H1 (cell line): ENCODE results near the gene PAQR4. TPM values are rescaled to one million over a fixed set of nuclear protein-coding genes. Genes with fewer than 3 reads are reported as not detected.

Source experiments
- CTCF ChIA-PET: fragments of 300-600 bp; sonication (Branson Sonifier 250); formaldehyde crosslinking; loops from one replicate; lab custom pipeline; 2021; ENCODE audit not compliant: partially characterized antibody; lab: Charles Lee
- POLR2A ChIA-PET: fragments of 300-600 bp; sonication (Branson Sonifier 250); formaldehyde crosslinking; loops from one replicate; lab custom pipeline; 2021; ENCODE audit warnings: inconsistent platforms; ENCODE audit not compliant: partially characterized antibody; lab: Charles Lee
- DNase-seq, 2 experiments: peaks; one replicate each; pipeline versions ENCODE4 v3.0.0 to v3.0.0-alpha.2; 2010 to 2022; ENCODE audit warnings: low spot score in 2 of 2, low read depth in 1 of 2, mixed read lengths in 1 of 2
- FAIRE-seq: peaks from 2 replicates; lab custom pipeline; 2011; peaks lifted over from hg19 to GRCh38; lab: Jason Lieb, UNC
- H2AFZ ChIP-seq: 2 replicates; pipeline ENCODE4 v1.8.1; 2012; ENCODE audit warnings: low read length, inconsistent platforms
- H2AK5ac ChIP-seq: 2 replicates; pipeline ENCODE4 v1.6.1; 2013; ENCODE audit warnings: low read depth, low read length
- H2BK120ac ChIP-seq: replicated peaks from 2 replicates; pipeline ENCODE3; 2013; ENCODE audit warnings: low read depth, low read length, inconsistent platforms
- H2BK12ac ChIP-seq: 2 replicates; pipeline ENCODE4 v1.6.1; 2013; ENCODE audit warnings: low read depth, low read length
- H2BK15ac ChIP-seq: 2 replicates; pipeline ENCODE4 v1.6.1; 2013; ENCODE audit warnings: low read length
- H2BK20ac ChIP-seq: 2 replicates; pipeline ENCODE4 v1.6.1; 2013; ENCODE audit warnings: low read length
- H2BK5ac ChIP-seq: 2 replicates; pipeline ENCODE4 v1.6.1; 2013; ENCODE audit warnings: low read depth, low read length
- H3K14ac ChIP-seq: 2 replicates; pipeline ENCODE4 v1.6.1; 2013; ENCODE audit warnings: inconsistent platforms; ENCODE audit not compliant: insufficient read length
- H3K18ac ChIP-seq: 2 replicates; pipeline ENCODE4 v1.6.1; 2013; ENCODE audit warnings: low read length; ENCODE audit errors: extremely low read depth
- H3K23ac ChIP-seq: 2 replicates; pipeline ENCODE4 v1.6.1; 2013; ENCODE audit warnings: inconsistent platforms; ENCODE audit not compliant: insufficient read length
- H3K23me2 ChIP-seq: 2 replicates; pipeline ENCODE4 v1.6.1; 2013; ENCODE audit warnings: low read depth, low read length
- H3K27ac ChIP-seq: 2 replicates; pipeline ENCODE4 v1.6.1; 2011; ENCODE audit warnings: low read depth, low read length, inconsistent platforms
- H3K27me3 ChIP-seq, 4 experiments: replicated peaks in 1 of 4; 1 replicate in 1 of 4; 2 replicates in 3 of 4; pipeline versions ENCODE4 v1.6.1 to v1.8.1; 2011 to 2013; ENCODE audit warnings: low read length in 3 of 4, mild to moderate bottlenecking in 3 of 4, inconsistent platforms in 2 of 4, mixed read lengths in 2 of 4, moderate library complexity in 1 of 4; ENCODE audit not compliant: control insufficient read depth in 3 of 4, insufficient read depth in 3 of 4; ENCODE audit errors: extremely low read depth in 1 of 4
- H3K36me3 ChIP-seq, 4 experiments: 2 replicates each; pipeline versions ENCODE4 v1.6.1 to v1.8.1; 2011 to 2013; ENCODE audit warnings: mild to moderate bottlenecking in 4 of 4, low read length in 3 of 4, moderate library complexity in 2 of 4, control low read depth in 1 of 4, inconsistent platforms in 1 of 4; ENCODE audit not compliant: insufficient read depth in 4 of 4, control insufficient read depth in 2 of 4
- H3K4ac ChIP-seq: replicated peaks from 2 replicates; pipeline ENCODE3; 2013; ENCODE audit warnings: low read length, low read depth, mixed read lengths, inconsistent platforms; ENCODE audit not compliant: insufficient read length
- H3K4me1 ChIP-seq, 4 experiments: replicated peaks in 1 of 4; 1 replicate in 1 of 4; 2 replicates in 3 of 4; pipeline versions ENCODE4 v1.6.1 to v1.8.1; 2011 to 2013; ENCODE audit warnings: low read length in 3 of 4, inconsistent platforms in 2 of 4, mixed read lengths in 1 of 4; ENCODE audit not compliant: insufficient read depth in 4 of 4, control insufficient read depth in 3 of 4
- H3K4me2 ChIP-seq, 2 experiments: 2 replicates each; pipeline versions ENCODE4 v1.6.1 to v1.8.1; 2011 to 2013; ENCODE audit warnings: low read depth in 2 of 2, low read length in 2 of 2, control low read depth in 1 of 2, inconsistent platforms in 1 of 2, mild to moderate bottlenecking in 1 of 2; ENCODE audit not compliant: insufficient read depth in 1 of 2
- H3K4me3 ChIP-seq, 4 experiments: fragments of 200-600, 300-600 bp in 1 of 4; sonication (generic), shearing (Covaris generic), sonication (Bioruptor Twin) in 1 of 4; 2 replicates each; pipeline versions ENCODE4 v1.5.1 to v1.8.1; 2011 to 2016; ENCODE audit warnings: low read length in 4 of 4, low read depth in 3 of 4, control low read depth in 2 of 4, inconsistent platforms in 2 of 4, mild to moderate bottlenecking in 2 of 4, mixed read lengths in 1 of 4, moderate library complexity in 1 of 4; ENCODE audit not compliant: insufficient read depth in 2 of 4; ENCODE audit errors: extremely low read depth in 1 of 4
- H3K56ac ChIP-seq: replicated peaks from 2 replicates; pipeline ENCODE3; 2013; ENCODE audit warnings: low read depth, mild to moderate bottlenecking, mixed read lengths, low read length, inconsistent platforms; ENCODE audit not compliant: insufficient read length
- H3K79me1 ChIP-seq: 2 replicates; pipeline ENCODE4 v1.6.1; 2013; ENCODE audit warnings: low read depth, low read length, control low read depth
- H3K79me2 ChIP-seq, 2 experiments: 2 replicates each; pipeline versions ENCODE4 v1.6.1 to v1.8.1; 2012 to 2013; ENCODE audit warnings: low read length in 2 of 2, mild to moderate bottlenecking in 2 of 2, inconsistent platforms in 1 of 2; ENCODE audit not compliant: insufficient read depth in 2 of 2, control insufficient read depth in 1 of 2
- H3K9ac ChIP-seq, 4 experiments: replicated peaks in 1 of 4; 1 replicate in 1 of 4; 2 replicates in 3 of 4; pipeline versions ENCODE4 v1.6.1 to v1.8.1; 2011 to 2013; ENCODE audit warnings: low read depth in 3 of 4, low read length in 3 of 4, control low read depth in 2 of 4, mild to moderate bottlenecking in 2 of 4, moderate library complexity in 2 of 4, inconsistent platforms in 1 of 4; ENCODE audit errors: extremely low read depth in 1 of 4
- H3K9me3 ChIP-seq, 2 experiments: 2 replicates each; pipeline versions ENCODE4 v1.6.1 to v1.8.1; 2012 to 2013; ENCODE audit warnings: mild to moderate bottlenecking in 2 of 2, moderate library complexity in 2 of 2, control low read depth in 1 of 2, inconsistent platforms in 1 of 2, low read depth in 1 of 2, low read length in 1 of 2, mixed read lengths in 1 of 2; ENCODE audit not compliant: insufficient read depth in 2 of 2
- H4K20me1 ChIP-seq, 2 experiments: replicated peaks in 1 of 2; 2 replicates each; pipeline versions ENCODE3 to v1.8.1; 2011 to 2013; ENCODE audit warnings: inconsistent platforms in 2 of 2, low read length in 2 of 2, mild to moderate bottlenecking in 1 of 2; ENCODE audit not compliant: insufficient read depth in 2 of 2, control insufficient read depth in 1 of 2
- H4K5ac ChIP-seq: 2 replicates; pipeline ENCODE4 v1.6.1; 2013; ENCODE audit warnings: low read length, low read depth, mixed read lengths, inconsistent platforms; ENCODE audit not compliant: insufficient read length
- H4K8ac ChIP-seq: 2 replicates; pipeline ENCODE4 v1.8.0; 2013; ENCODE audit warnings: mild to moderate bottlenecking, moderate library complexity, low read length, inconsistent platforms; ENCODE audit not compliant: insufficient read depth; ENCODE audit errors: extremely low read depth
- H4K91ac ChIP-seq: replicated peaks from 2 replicates; pipeline ENCODE3; 2013; ENCODE audit warnings: low read length, mixed read lengths, inconsistent platforms; ENCODE audit not compliant: insufficient read length
- HDAC6 ChIP-seq: IDR thresholded peaks from one replicate; pipeline ENCODE4 v1.7.1; 2012; ENCODE audit warnings: low read depth, mild to moderate bottlenecking, inconsistent platforms, low read length, moderate library complexity
- POLR2A ChIP-seq, 2 experiments: IDR thresholded peaks; 1 replicate in 1 of 2; 2 replicates in 1 of 2; pipeline ENCODE4 v1.6.1; 2011; ENCODE audit warnings: low read depth in 2 of 2, low read length in 2 of 2, mild to moderate bottlenecking in 2 of 2; ENCODE audit errors: control extremely low read depth in 1 of 2
- POLR2AphosphoS5 ChIP-seq: IDR thresholded peaks from 2 replicates; pipeline ENCODE4 v1.6.1; 2011; ENCODE audit warnings: low read depth, low read length
- SP4 ChIP-seq: IDR thresholded peaks from 2 replicates; pipeline ENCODE4 v1.6.1; 2012; ENCODE audit warnings: low read length, inconsistent platforms
- TBP ChIP-seq: IDR thresholded peaks from 2 replicates; pipeline ENCODE4 v1.6.1; 2011; ENCODE audit warnings: low read depth, low read length, improper control_type of control experiment
- WGBS, 2 experiments: shearing (Covaris generic) in 1 of 2; methylation state at CpG; one replicate each; pipeline versions ENCODE4 v1.1.6 to v1.1.7; 2013 to 2015; ENCODE audit warnings: low lambda C conversion rate in 2 of 2, mixed read lengths in 2 of 2, inconsistent platforms in 1 of 2, low coverage in 1 of 2, missing lambda C conversion rate in 1 of 2; ENCODE audit not compliant: insufficient replicate concordance in 2 of 2, insufficient coverage in 1 of 2, insufficient read length in 1 of 2; ENCODE audit errors: extremely low coverage in 1 of 2, missing lambda C conversion rate in 1 of 2; 5-methylcytosine and 5-hydroxymethylcytosine counted together
- polyA plus RNA-seq, 7 experiments: library from polyadenylated mRNA; depleted of rRNA in 3 of 7; stranded (reverse) in 5 of 7; unstranded in 2 of 7; fragments of >200 nt in 5 of 7; fragments of 200-250 nt in 2 of 7; gene quantifications; 1 replicate in 5 of 7; 2 replicates in 1 of 7; 4 replicates in 1 of 7; pipeline versions ENCODE4 v1.2.1 to v1.2.3, GENCODE V29; 2011 to 2013; ENCODE audit warnings: missing spikeins in 2 of 7, mixed read lengths in 2 of 7
- total RNA-seq: library from RNA; stranded (reverse); fragmentation: NEBNext Ultra II Directional; extraction: Animal tissue kit (Norgen Biotek cat#: 25700); gene quantifications from 2 replicates; pipeline ENCODE4 v1.2.1, GENCODE V29; 2021
- TF ChIP-seq, protein P1 (sequence below), 3 experiments: IDR thresholded peaks; 1 replicate in 2 of 3; 2 replicates in 1 of 3; pipeline versions ENCODE4 v1.5.1 to v1.6.1; 2011; ENCODE audit warnings: low read length in 3 of 3, mild to moderate bottlenecking in 3 of 3, inconsistent platforms in 2 of 3, low read depth in 1 of 3, moderate library complexity in 1 of 3; ENCODE audit not compliant: insufficient read depth in 1 of 3; ENCODE audit errors: control extremely low read depth in 1 of 3

Gene PAQR4
- total and polyA plus RNA-seq, 2 of the 8 experiments (the other 6 are each of a cell fraction or from before 2014, with no cell fraction given) = 28.2 to 34.6 TPM

DNA sequence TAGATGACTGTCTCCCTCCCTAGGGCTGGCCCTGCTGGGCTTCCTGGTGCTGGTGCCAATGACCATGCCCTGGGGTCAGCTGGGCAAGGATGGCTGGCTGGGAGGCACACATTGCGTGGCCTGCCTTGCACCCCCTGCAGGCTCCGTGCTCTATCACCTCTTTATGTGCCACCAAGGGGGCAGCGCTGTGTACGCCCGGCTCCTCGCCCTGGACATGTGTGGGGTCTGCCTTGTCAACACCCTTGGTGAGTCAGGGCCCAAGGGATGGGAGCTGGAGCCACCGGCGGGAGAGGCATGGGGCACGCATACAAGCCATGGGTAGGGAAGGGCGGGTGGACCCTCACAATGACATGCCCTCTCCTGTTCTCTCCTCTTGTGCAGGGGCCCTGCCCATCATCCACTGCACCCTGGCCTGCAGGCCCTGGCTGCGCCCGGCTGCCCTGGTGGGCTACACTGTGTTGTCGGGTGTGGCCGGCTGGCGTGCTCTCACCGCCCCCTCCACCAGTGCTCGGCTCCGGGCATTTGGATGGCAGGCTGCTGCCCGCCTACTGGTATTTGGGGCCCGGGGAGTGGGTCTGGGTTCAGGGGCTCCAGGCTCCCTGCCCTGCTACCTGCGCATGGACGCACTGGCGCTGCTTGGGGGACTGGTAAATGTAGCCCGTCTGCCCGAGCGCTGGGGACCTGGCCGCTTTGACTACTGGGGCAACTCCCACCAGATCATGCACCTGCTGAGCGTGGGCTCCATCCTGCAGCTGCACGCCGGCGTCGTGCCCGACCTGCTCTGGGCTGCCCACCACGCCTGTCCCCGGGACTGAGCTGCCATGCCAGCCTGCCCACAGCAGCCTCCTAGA is 2.2 kb downstream of the PAQR4 start:
- Histone ChIP-seq H3K4me3 (no peak overlapping the region; a peak in 1 of 8 replicates), H3K27me3 (peaks cover 15 to 24% (median 20%) of the 10 kb centered on the region in 4 experiments; a peak in 6 of 7 replicates), H2BK20ac (no peak overlapping the region), H4K5ac (no peak overlapping the region), H4K91ac (no peak overlapping the region), H3K18ac (no peak overlapping the region; the same call in 1 of the 2 replicates), H3K4me1 (peaks cover 0 to 27% (median 13%) of the 10 kb centered on the region in 4 experiments; a peak in 6 of 7 replicates), H4K8ac (no peak overlapping the region), H3K79me2 (peaks cover 0 to 2% of the 10 kb centered on the region in 2 experiments; a peak in 1 of 4 replicates), H2AK5ac (no peak overlapping the region), H2BK120ac (no peak overlapping the region), H3K23me2 (peaks cover 9% of the 10 kb centered on the region), H3K79me1 (peaks cover 13% of the 10 kb centered on the region), H2BK12ac (0 out of 2 replicates have a peak overlapping the region, but pooled peaks have one; percentile 17), H3K9me3 (no peaks in the 10 kb centered on the region), H3K36me3 (peaks cover 17 to 41% (median 27%) of the 10 kb centered on the region in 4 experiments), H3K23ac (no peak overlapping the region), H3K4me2 (peak overlapping the region in 1 of 2 experiments; percentile 81; a peak in 2 of 4 replicates), H2BK15ac (no peak overlapping the region), H3K4ac (no peak overlapping the region), H3K14ac (no peak overlapping the region), H4K20me1 (peaks cover 23 to 28% of the 10 kb centered on the region in 2 experiments), H2AFZ (no peak overlapping the region), H2BK5ac (0 out of 2 replicates have a peak overlapping the region, but pooled peaks have one; percentile 44), H3K27ac (no peak overlapping the region), H3K9ac (no peak overlapping the region), H3K56ac (no peak overlapping the region)
- FAIRE-seq (no peak), DNase-seq (no peak)
- peak; percentile 61; the same call in 1 of the 2 replicates for TF ChIP-seq POLR2AphosphoS5
- TF ChIP-seq, protein P1, sequence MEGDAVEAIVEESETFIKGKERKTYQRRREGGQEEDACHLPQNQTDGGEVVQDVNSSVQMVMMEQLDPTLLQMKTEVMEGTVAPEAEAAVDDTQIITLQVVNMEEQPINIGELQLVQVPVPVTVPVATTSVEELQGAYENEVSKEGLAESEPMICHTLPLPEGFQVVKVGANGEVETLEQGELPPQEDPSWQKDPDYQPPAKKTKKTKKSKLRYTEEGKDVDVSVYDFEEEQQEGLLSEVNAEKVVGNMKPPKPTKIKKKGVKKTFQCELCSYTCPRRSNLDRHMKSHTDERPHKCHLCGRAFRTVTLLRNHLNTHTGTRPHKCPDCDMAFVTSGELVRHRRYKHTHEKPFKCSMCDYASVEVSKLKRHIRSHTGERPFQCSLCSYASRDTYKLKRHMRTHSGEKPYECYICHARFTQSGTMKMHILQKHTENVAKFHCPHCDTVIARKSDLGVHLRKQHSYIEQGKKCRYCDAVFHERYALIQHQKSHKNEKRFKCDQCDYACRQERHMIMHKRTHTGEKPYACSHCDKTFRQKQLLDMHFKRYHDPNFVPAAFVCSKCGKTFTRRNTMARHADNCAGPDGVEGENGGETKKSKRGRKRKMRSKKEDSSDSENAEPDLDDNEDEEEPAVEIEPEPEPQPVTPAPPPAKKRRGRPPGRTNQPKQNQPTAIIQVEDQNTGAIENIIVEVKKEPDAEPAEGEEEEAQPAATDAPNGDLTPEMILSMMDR (IDR thresholded peaks at IDR 0.05; ENCODE audit: control extremely low read depth in 1 of 3, insufficient read depth in 1 of 3, low read depth in 1 of 3, low read length in 3 of 3) = peak in 1 of 3 experiments; percentile 4; a peak in 1 of 4 replicates
- TF ChIP-seq TBP = no peak
- peak in 1 of 2 experiments; percentile 35; a peak in 1 of 3 replicates for TF ChIP-seq POLR2A (IDR thresholded peaks at IDR 0.05; ENCODE audit: control extremely low read depth in 1 of 2, low read depth in 2 of 2, low read length in 2 of 2)
- no peak for TF ChIP-seq HDAC6
- TF ChIP-seq SP4 = no peak
- ChIA-PET CTCF (interaction anchor here (1.1 to 2.8 kb wide), 10 partner anchors 10 to 116 kb away, joined by 3 to 19 read pairs (median 7); partner anchors contain the start of genes CLDN6, PKMYT1 and TNFRSF12A), POLR2A (interaction anchor here (1.1 to 25.4 kb wide), 9 partner anchors 7 to 67 kb away, joined by 4 to 455 read pairs (median 6); partner anchors contain the start of genes CLDN6, HCFC1R1, KREMEN2 and PKMYT1)
- WGBS, 2 experiments = 91% methylated on average over 30 of the region's 35 CpGs; no CpG with 5 or more reads in 1 of the 2 experiments
